H1 (cell line): ENCODE results near the gene MNS1. TPM values are rescaled to one million over a fixed set of nuclear protein-coding genes. Genes with fewer than 3 reads are reported as not detected.

Experiments
- CTCF ChIA-PET: fragments of 300-600 bp; sonication (Branson Sonifier 250); formaldehyde crosslinking; loops from one replicate; lab custom pipeline; 2021; ENCODE audit not compliant: partially characterized antibody; lab: Charles Lee
- POLR2A ChIA-PET: fragments of 300-600 bp; sonication (Branson Sonifier 250); formaldehyde crosslinking; loops from one replicate; lab custom pipeline; 2021; ENCODE audit warnings: inconsistent platforms; ENCODE audit not compliant: partially characterized antibody; lab: Charles Lee
- DNase-seq, 2 experiments: peaks; one replicate each; pipeline versions ENCODE4 v3.0.0 to v3.0.0-alpha.2; 2010 to 2022; ENCODE audit warnings: low spot score in 2 of 2, low read depth in 1 of 2, mixed read lengths in 1 of 2
- FAIRE-seq: peaks from 2 replicates; lab custom pipeline; 2011; peaks lifted over from hg19 to GRCh38; lab: Jason Lieb, UNC
- H2AFZ ChIP-seq: 2 replicates; pipeline ENCODE4 v1.8.1; 2012; ENCODE audit warnings: low read length, inconsistent platforms
- H2AK5ac ChIP-seq: 2 replicates; pipeline ENCODE4 v1.6.1; 2013; ENCODE audit warnings: low read depth, low read length
- H2BK120ac ChIP-seq: replicated peaks from 2 replicates; pipeline ENCODE3; 2013; ENCODE audit warnings: low read depth, low read length, inconsistent platforms
- H2BK12ac ChIP-seq: 2 replicates; pipeline ENCODE4 v1.6.1; 2013; ENCODE audit warnings: low read depth, low read length
- H2BK15ac ChIP-seq: 2 replicates; pipeline ENCODE4 v1.6.1; 2013; ENCODE audit warnings: low read length
- H2BK20ac ChIP-seq: 2 replicates; pipeline ENCODE4 v1.6.1; 2013; ENCODE audit warnings: low read length
- H2BK5ac ChIP-seq: 2 replicates; pipeline ENCODE4 v1.6.1; 2013; ENCODE audit warnings: low read depth, low read length
- H3K14ac ChIP-seq: 2 replicates; pipeline ENCODE4 v1.6.1; 2013; ENCODE audit warnings: inconsistent platforms; ENCODE audit not compliant: insufficient read length
- H3K18ac ChIP-seq: 2 replicates; pipeline ENCODE4 v1.6.1; 2013; ENCODE audit warnings: low read length; ENCODE audit errors: extremely low read depth
- H3K23ac ChIP-seq: 2 replicates; pipeline ENCODE4 v1.6.1; 2013; ENCODE audit warnings: inconsistent platforms; ENCODE audit not compliant: insufficient read length
- H3K23me2 ChIP-seq: 2 replicates; pipeline ENCODE4 v1.6.1; 2013; ENCODE audit warnings: low read depth, low read length
- H3K27ac ChIP-seq: 2 replicates; pipeline ENCODE4 v1.6.1; 2011; ENCODE audit warnings: low read depth, low read length, inconsistent platforms
- H3K27me3 ChIP-seq, 4 experiments: replicated peaks in 1 of 4; 1 replicate in 1 of 4; 2 replicates in 3 of 4; pipeline versions ENCODE4 v1.6.1 to v1.8.1; 2011 to 2013; ENCODE audit warnings: low read length in 3 of 4, mild to moderate bottlenecking in 3 of 4, inconsistent platforms in 2 of 4, mixed read lengths in 2 of 4, moderate library complexity in 1 of 4; ENCODE audit not compliant: control insufficient read depth in 3 of 4, insufficient read depth in 3 of 4; ENCODE audit errors: extremely low read depth in 1 of 4
- H3K36me3 ChIP-seq, 4 experiments: 2 replicates each; pipeline versions ENCODE4 v1.6.1 to v1.8.1; 2011 to 2013; ENCODE audit warnings: mild to moderate bottlenecking in 4 of 4, low read length in 3 of 4, moderate library complexity in 2 of 4, control low read depth in 1 of 4, inconsistent platforms in 1 of 4; ENCODE audit not compliant: insufficient read depth in 4 of 4, control insufficient read depth in 2 of 4
- H3K4ac ChIP-seq: replicated peaks from 2 replicates; pipeline ENCODE3; 2013; ENCODE audit warnings: low read length, low read depth, mixed read lengths, inconsistent platforms; ENCODE audit not compliant: insufficient read length
- H3K4me1 ChIP-seq, 4 experiments: replicated peaks in 1 of 4; 1 replicate in 1 of 4; 2 replicates in 3 of 4; pipeline versions ENCODE4 v1.6.1 to v1.8.1; 2011 to 2013; ENCODE audit warnings: low read length in 3 of 4, inconsistent platforms in 2 of 4, mixed read lengths in 1 of 4; ENCODE audit not compliant: insufficient read depth in 4 of 4, control insufficient read depth in 3 of 4
- H3K4me2 ChIP-seq, 2 experiments: 2 replicates each; pipeline versions ENCODE4 v1.6.1 to v1.8.1; 2011 to 2013; ENCODE audit warnings: low read depth in 2 of 2, low read length in 2 of 2, control low read depth in 1 of 2, inconsistent platforms in 1 of 2, mild to moderate bottlenecking in 1 of 2; ENCODE audit not compliant: insufficient read depth in 1 of 2
- H3K4me3 ChIP-seq, 4 experiments: fragments of 200-600, 300-600 bp in 1 of 4; sonication (generic), shearing (Covaris generic), sonication (Bioruptor Twin) in 1 of 4; 2 replicates each; pipeline versions ENCODE4 v1.5.1 to v1.8.1; 2011 to 2016; ENCODE audit warnings: low read length in 4 of 4, low read depth in 3 of 4, control low read depth in 2 of 4, inconsistent platforms in 2 of 4, mild to moderate bottlenecking in 2 of 4, mixed read lengths in 1 of 4, moderate library complexity in 1 of 4; ENCODE audit not compliant: insufficient read depth in 2 of 4; ENCODE audit errors: extremely low read depth in 1 of 4
- H3K56ac ChIP-seq: replicated peaks from 2 replicates; pipeline ENCODE3; 2013; ENCODE audit warnings: low read depth, mild to moderate bottlenecking, mixed read lengths, low read length, inconsistent platforms; ENCODE audit not compliant: insufficient read length
- H3K79me1 ChIP-seq: 2 replicates; pipeline ENCODE4 v1.6.1; 2013; ENCODE audit warnings: low read depth, low read length, control low read depth
- H3K79me2 ChIP-seq, 2 experiments: 2 replicates each; pipeline versions ENCODE4 v1.6.1 to v1.8.1; 2012 to 2013; ENCODE audit warnings: low read length in 2 of 2, mild to moderate bottlenecking in 2 of 2, inconsistent platforms in 1 of 2; ENCODE audit not compliant: insufficient read depth in 2 of 2, control insufficient read depth in 1 of 2
- H3K9ac ChIP-seq, 4 experiments: replicated peaks in 1 of 4; 1 replicate in 1 of 4; 2 replicates in 3 of 4; pipeline versions ENCODE4 v1.6.1 to v1.8.1; 2011 to 2013; ENCODE audit warnings: low read depth in 3 of 4, low read length in 3 of 4, control low read depth in 2 of 4, mild to moderate bottlenecking in 2 of 4, moderate library complexity in 2 of 4, inconsistent platforms in 1 of 4; ENCODE audit errors: extremely low read depth in 1 of 4
- H3K9me3 ChIP-seq, 2 experiments: 2 replicates each; pipeline versions ENCODE4 v1.6.1 to v1.8.1; 2012 to 2013; ENCODE audit warnings: mild to moderate bottlenecking in 2 of 2, moderate library complexity in 2 of 2, control low read depth in 1 of 2, inconsistent platforms in 1 of 2, low read depth in 1 of 2, low read length in 1 of 2, mixed read lengths in 1 of 2; ENCODE audit not compliant: insufficient read depth in 2 of 2
- H4K20me1 ChIP-seq, 2 experiments: replicated peaks in 1 of 2; 2 replicates each; pipeline versions ENCODE3 to v1.8.1; 2011 to 2013; ENCODE audit warnings: inconsistent platforms in 2 of 2, low read length in 2 of 2, mild to moderate bottlenecking in 1 of 2; ENCODE audit not compliant: insufficient read depth in 2 of 2, control insufficient read depth in 1 of 2
- H4K5ac ChIP-seq: 2 replicates; pipeline ENCODE4 v1.6.1; 2013; ENCODE audit warnings: low read length, low read depth, mixed read lengths, inconsistent platforms; ENCODE audit not compliant: insufficient read length
- H4K8ac ChIP-seq: 2 replicates; pipeline ENCODE4 v1.8.0; 2013; ENCODE audit warnings: mild to moderate bottlenecking, moderate library complexity, low read length, inconsistent platforms; ENCODE audit not compliant: insufficient read depth; ENCODE audit errors: extremely low read depth
- H4K91ac ChIP-seq: replicated peaks from 2 replicates; pipeline ENCODE3; 2013; ENCODE audit warnings: low read length, mixed read lengths, inconsistent platforms; ENCODE audit not compliant: insufficient read length
- CBX8 ChIP-seq: fragments of 300-800, 300-1000 bp; sonication (generic); IDR thresholded peaks from 2 replicates; pipeline ENCODE4 v1.7.1; 2016; ENCODE audit warnings: low read depth, low read length, borderline replicate concordance
- EP300 ChIP-seq, 2 experiments: IDR thresholded peaks; 1 replicate in 1 of 2; 2 replicates in 1 of 2; pipeline ENCODE4 v1.6.1; 2011 to 2012; ENCODE audit warnings: low read depth in 2 of 2, low read length in 2 of 2, mild to moderate bottlenecking in 2 of 2, borderline replicate concordance in 1 of 2, inconsistent platforms in 1 of 2, moderate library complexity in 1 of 2
- KDM4A ChIP-seq: IDR thresholded peaks from one replicate; pipeline ENCODE4 v1.7.1; 2012; ENCODE audit warnings: low read depth, mild to moderate bottlenecking, moderate library complexity, low read length, inconsistent platforms; ENCODE audit not compliant: severe bottlenecking
- NANOG ChIP-seq: IDR thresholded peaks from 2 replicates; pipeline ENCODE4 v1.6.1; 2011; ENCODE audit warnings: low read length, low read depth, mild to moderate bottlenecking, inconsistent platforms; ENCODE audit not compliant: insufficient read depth, poor library complexity, severe bottlenecking
- POLR2A ChIP-seq, 2 experiments: IDR thresholded peaks; 1 replicate in 1 of 2; 2 replicates in 1 of 2; pipeline ENCODE4 v1.6.1; 2011; ENCODE audit warnings: low read depth in 2 of 2, low read length in 2 of 2, mild to moderate bottlenecking in 2 of 2; ENCODE audit errors: control extremely low read depth in 1 of 2
- SIN3A ChIP-seq, 2 experiments: IDR thresholded peaks in 1 of 2; conservative IDR thresholded peaks in 1 of 2; 2 replicates each; pipeline ENCODE4 v1.6.1; 2011 to 2012; ENCODE audit warnings: low read length in 2 of 2, improper control_type of control experiment in 1 of 2, low read depth in 1 of 2, mild to moderate bottlenecking in 1 of 2
- WGBS, 2 experiments: shearing (Covaris generic) in 1 of 2; methylation state at CpG; one replicate each; pipeline versions ENCODE4 v1.1.6 to v1.1.7; 2013 to 2015; ENCODE audit warnings: low lambda C conversion rate in 2 of 2, mixed read lengths in 2 of 2, inconsistent platforms in 1 of 2, low coverage in 1 of 2, missing lambda C conversion rate in 1 of 2; ENCODE audit not compliant: insufficient replicate concordance in 2 of 2, insufficient coverage in 1 of 2, insufficient read length in 1 of 2; ENCODE audit errors: extremely low coverage in 1 of 2, missing lambda C conversion rate in 1 of 2; 5-methylcytosine and 5-hydroxymethylcytosine counted together
- polyA plus RNA-seq, 7 experiments: library from polyadenylated mRNA; depleted of rRNA in 3 of 7; stranded (reverse) in 5 of 7; unstranded in 2 of 7; fragments of >200 nt in 5 of 7; fragments of 200-250 nt in 2 of 7; gene quantifications; 1 replicate in 5 of 7; 2 replicates in 1 of 7; 4 replicates in 1 of 7; pipeline versions ENCODE4 v1.2.1 to v1.2.3, GENCODE V29; 2011 to 2013; ENCODE audit warnings: missing spikeins in 2 of 7, mixed read lengths in 2 of 7
- total RNA-seq: library from RNA; stranded (reverse); fragmentation: NEBNext Ultra II Directional; extraction: Animal tissue kit (Norgen Biotek cat#: 25700); gene quantifications from 2 replicates; pipeline ENCODE4 v1.2.1, GENCODE V29; 2021
- TF ChIP-seq, protein P1 (sequence below): IDR thresholded peaks from 2 replicates; pipeline ENCODE4 v1.6.1; 2012; ENCODE audit warnings: inconsistent platforms

MNS1 gene
- total and polyA plus RNA-seq, 2 of the 8 experiments (the other 6 are each of a cell fraction or from before 2014, with no cell fraction given) = 0.57 TPM; not detected in 1

GRCh38 chr15:56460947-56461346, 4.0 kb downstream of the MNS1 start:
- no peak overlapping the region for H2BK12ac ChIP-seq
- H3K36me3 ChIP-seq = no peaks in the 10 kb centered on the region; a peak in 1 of 8 replicates
- H3K27ac ChIP-seq = no peak overlapping the region
- DNase-seq (no peak), FAIRE-seq (no peak)
- no peak overlapping the region for H3K4ac ChIP-seq
- no peak overlapping the region for H2BK120ac ChIP-seq
- H3K14ac ChIP-seq = no peak overlapping the region
- H3K4me3 ChIP-seq = no peak overlapping the region
- peaks cover 0 to 5% (median 3%) of the 10 kb centered on the region in 4 experiments; a peak in 4 of 7 replicates for H3K27me3 ChIP-seq
- no peak overlapping the region for H3K23ac ChIP-seq
- H4K20me1 ChIP-seq = no peaks in the 10 kb centered on the region
- H2AK5ac ChIP-seq = no peak overlapping the region
- no peak overlapping the region for H3K18ac ChIP-seq
- TF ChIP-seq NANOG (no peak), SIN3A (conservative IDR thresholded peaks at IDR 0.05 in 1 of 2, IDR thresholded peaks at IDR 0.05 in 1 of 2; ENCODE audit: low read depth in 1 of 2, low read length in 2 of 2) (no peak), CBX8 (no peak), EP300 (IDR thresholded peaks at IDR 0.05; ENCODE audit: borderline replicate concordance in 1 of 2, low read depth in 2 of 2, low read length in 2 of 2) (no peak), KDM4A (no peak), POLR2A (IDR thresholded peaks at IDR 0.05; ENCODE audit: control extremely low read depth in 1 of 2, low read depth in 2 of 2, low read length in 2 of 2) (no peak)
- TF ChIP-seq, protein P1, sequence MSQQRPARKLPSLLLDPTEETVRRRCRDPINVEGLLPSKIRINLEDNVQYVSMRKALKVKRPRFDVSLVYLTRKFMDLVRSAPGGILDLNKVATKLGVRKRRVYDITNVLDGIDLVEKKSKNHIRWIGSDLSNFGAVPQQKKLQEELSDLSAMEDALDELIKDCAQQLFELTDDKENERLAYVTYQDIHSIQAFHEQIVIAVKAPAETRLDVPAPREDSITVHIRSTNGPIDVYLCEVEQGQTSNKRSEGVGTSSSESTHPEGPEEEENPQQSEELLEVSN = no peak
- no peak overlapping the region for H2AFZ ChIP-seq
- 95% methylated on average over 2 of the region's 2 CpGs; no CpG with 5 or more reads in 1 of the 2 experiments for WGBS, 2 experiments
- H4K91ac ChIP-seq = no peak overlapping the region
- POLR2A ChIA-PET = no interaction called here
- H3K56ac ChIP-seq = no peak overlapping the region
- H2BK15ac ChIP-seq = no peak overlapping the region
- no peak overlapping the region for H2BK20ac ChIP-seq
- no peak overlapping the region for H4K8ac ChIP-seq
- peaks cover 0 to 3% (median 1%) of the 10 kb centered on the region in 4 experiments; a peak in 2 of 7 replicates for H3K4me1 ChIP-seq
- no peak overlapping the region for H4K5ac ChIP-seq
- no peak overlapping the region for H3K4me2 ChIP-seq
- peaks cover 2% of the 10 kb centered on the region; the same call in 1 of the 2 replicates for H3K23me2 ChIP-seq
- H3K79me2 ChIP-seq = no peaks in the 10 kb centered on the region
- no peaks in the 10 kb centered on the region for H3K79me1 ChIP-seq
- CTCF ChIA-PET = no interaction called here
- no peaks in the 10 kb centered on the region for H3K9me3 ChIP-seq
- no peak overlapping the region for H3K9ac ChIP-seq
- H2BK5ac ChIP-seq = no peak overlapping the region
